GM12891 (cell line): Measurements from ENCODE around the gene CATSPER1.

ENCODE experiments used
- POLR2A ChIP-seq: IDR thresholded peaks from 2 replicates; pipeline ENCODE4 v1.6.1; 2011; ENCODE audit warnings: low read depth, low read length, control low read depth
- POLR2AphosphoS5 ChIP-seq: IDR thresholded peaks from 2 replicates; pipeline ENCODE4 v1.6.1; 2011; ENCODE audit warnings: low read depth, low read length, control low read depth
- POU2F2 ChIP-seq: IDR thresholded peaks from 2 replicates; pipeline ENCODE4 v1.6.1; 2011; ENCODE audit warnings: low read depth, mild to moderate bottlenecking, control low read depth, low read length, moderate library complexity
- SPI1 ChIP-seq: IDR thresholded peaks from 2 replicates; pipeline ENCODE4 v1.6.1; 2011; ENCODE audit warnings: low read depth, low read length, control low read depth
- TAF1 ChIP-seq: IDR thresholded peaks from 2 replicates; pipeline ENCODE4 v1.6.1; 2011; ENCODE audit warnings: low read depth, low read length, control low read depth

GRCh38 chr11:65981972-65982823 lies 44.1 kb downstream of the CATSPER1 start:
- TF ChIP-seq POLR2A = no peak
- no peak for TF ChIP-seq POLR2AphosphoS5
- TF ChIP-seq SPI1 = no peak
- TF ChIP-seq POU2F2 = no peak
- no peak for TF ChIP-seq TAF1
